Ovary (tissue), 3 donors: ENCODE measurements around the gene PFDN4.

Experiments
- CTCF ChIP-seq, 3 donors: fragments of 450-650 bp in 2 of 3; fragments of 200-600 bp in 1 of 3; IDR thresholded peaks; one replicate each; pipeline versions ENCODE4 v1.5.1 to v1.8.0; 2016 to 2022; ENCODE audit warnings: antibody characterized with exemption in 3 of 3, mild to moderate bottlenecking in 1 of 3
- EP300 ChIP-seq: sonication (generic); formaldehyde crosslinking; IDR thresholded peaks from one replicate; pipeline ENCODE4 v1.6.1; 2017; ENCODE audit warnings: antibody characterized with exemption
- POLR2A ChIP-seq: fragments of 450-650 bp; IDR thresholded peaks from one replicate; pipeline ENCODE4 v1.6.1; 2017; ENCODE audit warnings: antibody characterized with exemption, mild to moderate bottlenecking, moderate library complexity
- donor health status: DM: no; HTN: no; CAD: no.

GRCh38 chr20:54215157-54215789 is 7.4 kb downstream of the PFDN4 start:
- TF ChIP-seq POLR2A: no peak
- TF ChIP-seq CTCF (IDR thresholded peaks at IDR 0.05): no peak
- TF ChIP-seq EP300: no peak
